Measurements from ENCODE around the gene LTBP1. TPM values are rescaled to one million over a fixed set of nuclear protein-coding genes. Genes with fewer than 3 reads are reported as not detected.

Gene LTBP1
- total and polyA plus RNA-seq, 11 donors: 23.5 to 150 (median 102) TPM

DNA sequence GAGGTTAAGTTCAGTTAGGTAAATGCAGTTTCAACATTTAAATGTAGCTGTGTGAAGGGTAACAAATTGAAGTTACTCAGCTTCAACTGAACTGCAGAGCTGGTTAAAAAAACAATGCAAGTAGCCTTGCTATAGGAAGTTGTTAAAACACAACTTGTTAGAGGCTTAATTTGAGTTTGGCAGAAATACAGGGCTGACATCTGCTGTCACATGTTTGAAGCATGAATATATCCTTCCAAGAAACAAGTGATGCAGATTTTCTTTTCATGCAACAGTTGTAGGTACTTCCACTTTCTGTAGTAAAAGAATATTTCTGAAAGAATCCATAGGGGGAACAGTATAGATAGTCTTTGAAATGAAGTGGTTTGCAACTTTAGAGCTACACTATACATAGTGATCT lies 321.0 kb downstream of the LTBP1 start:
- Histone ChIP-seq H3K27ac (peak overlapping the region in 1 of 12 donors; percentile 48), H3K4me1 (peaks cover 0 to 24% (median 9%) of the 10 kb centered on the region in 12 donors), H3K36me3 (peaks cover 0 to 54% (median 18%) of the 10 kb centered on the region in 9 donors), H3K9me3 (peaks cover 0 to 10% (median 0%) of the 10 kb centered on the region in 12 donors), H3K4me3 (no peak overlapping the region), H3K27me3 (no peaks in the 10 kb centered on the region)
- no peak for DNase-seq
- no peak for ATAC-seq
- intact Hi-C loops (cut with DNase I): loop anchor here in 8 of 10 donors (5.0 to 10.0 kb wide), 6 partner anchors 123 to 495 kb away; partner anchors contain the start of gene LTBP1 (in 1 of the 8)
- TF ChIP-seq POLR2A (IDR thresholded peaks at IDR 0.05): no peak
- TF ChIP-seq, protein P1, sequence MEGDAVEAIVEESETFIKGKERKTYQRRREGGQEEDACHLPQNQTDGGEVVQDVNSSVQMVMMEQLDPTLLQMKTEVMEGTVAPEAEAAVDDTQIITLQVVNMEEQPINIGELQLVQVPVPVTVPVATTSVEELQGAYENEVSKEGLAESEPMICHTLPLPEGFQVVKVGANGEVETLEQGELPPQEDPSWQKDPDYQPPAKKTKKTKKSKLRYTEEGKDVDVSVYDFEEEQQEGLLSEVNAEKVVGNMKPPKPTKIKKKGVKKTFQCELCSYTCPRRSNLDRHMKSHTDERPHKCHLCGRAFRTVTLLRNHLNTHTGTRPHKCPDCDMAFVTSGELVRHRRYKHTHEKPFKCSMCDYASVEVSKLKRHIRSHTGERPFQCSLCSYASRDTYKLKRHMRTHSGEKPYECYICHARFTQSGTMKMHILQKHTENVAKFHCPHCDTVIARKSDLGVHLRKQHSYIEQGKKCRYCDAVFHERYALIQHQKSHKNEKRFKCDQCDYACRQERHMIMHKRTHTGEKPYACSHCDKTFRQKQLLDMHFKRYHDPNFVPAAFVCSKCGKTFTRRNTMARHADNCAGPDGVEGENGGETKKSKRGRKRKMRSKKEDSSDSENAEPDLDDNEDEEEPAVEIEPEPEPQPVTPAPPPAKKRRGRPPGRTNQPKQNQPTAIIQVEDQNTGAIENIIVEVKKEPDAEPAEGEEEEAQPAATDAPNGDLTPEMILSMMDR (IDR thresholded peaks at IDR 0.05): no peak

DNA sequence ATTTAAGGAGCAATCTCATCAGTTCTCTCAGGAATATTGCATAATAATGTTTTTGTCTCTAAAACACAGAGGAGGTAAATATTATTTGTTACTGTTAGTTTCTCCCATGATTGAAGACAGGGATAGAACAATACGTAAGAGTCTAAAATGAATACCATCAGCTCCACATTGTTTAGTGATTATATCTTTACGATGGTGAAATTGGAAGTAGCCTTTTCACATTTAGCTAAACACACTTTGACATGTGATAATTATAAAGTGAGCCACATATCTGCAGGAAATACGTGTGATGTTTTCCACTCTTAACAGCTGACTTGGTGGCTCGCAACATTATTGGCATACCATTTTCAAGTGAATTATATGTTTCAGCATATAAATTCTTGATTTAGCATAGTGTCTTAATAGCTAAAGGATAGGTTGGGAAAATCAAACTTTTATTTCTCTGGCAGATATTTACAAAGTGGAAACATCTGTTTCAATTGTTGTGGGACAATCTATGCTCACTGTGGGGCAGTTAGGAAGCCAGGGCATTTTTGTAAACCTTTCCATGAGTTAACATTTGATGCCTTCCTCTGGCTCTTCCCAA lies 321.6 kb downstream of the LTBP1 start:
- DNase-seq (no peak), ATAC-seq (no peak)
- Histone ChIP-seq H3K36me3 (peaks cover 0 to 48% (median 18%) of the 10 kb centered on the region in 9 donors), H3K4me3 (no peak overlapping the region), H3K27me3 (no peaks in the 10 kb centered on the region), H3K27ac (peak overlapping the region in 1 of 12 donors; percentile 48), H3K9me3 (peaks cover 0 to 10% (median 0%) of the 10 kb centered on the region in 12 donors), H3K4me1 (peaks cover 0 to 24% (median 9%) of the 10 kb centered on the region in 12 donors)
- intact Hi-C loops (cut with DNase I): loop anchor here in 8 of 10 donors (5.0 to 10.0 kb wide), 6 partner anchors 124 to 496 kb away; partner anchors contain the start of gene LTBP1 (in 1 of the 8)
- 38 to 50% (median 46%) methylated on average over 4 of the region's 4 CpGs for WGBS, 4 donors
- no peak for TF ChIP-seq POLR2A (IDR thresholded peaks at IDR 0.05)
- TF ChIP-seq, protein P1 (IDR thresholded peaks at IDR 0.05): no peak

DNA sequence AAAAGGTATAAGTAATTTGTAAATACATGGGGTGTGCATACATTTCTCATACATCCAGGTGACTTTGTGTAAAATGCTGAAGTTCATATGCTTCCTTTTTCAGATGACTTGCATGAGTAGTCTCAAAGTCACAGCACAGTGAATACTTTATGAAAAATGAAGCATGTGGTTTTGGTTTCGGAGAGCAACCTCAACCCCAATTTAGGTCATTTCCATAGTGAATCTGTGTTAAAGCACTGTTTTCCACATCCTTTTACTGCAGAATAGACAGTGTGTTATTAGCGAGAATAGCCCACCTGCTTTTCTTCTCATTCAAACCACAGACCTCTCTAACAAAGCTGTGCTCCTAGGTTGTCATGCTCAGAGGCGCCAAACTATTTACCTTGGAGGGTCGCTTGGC lies 325.2 kb downstream of the LTBP1 start:
- H3K9me3 ChIP-seq: peaks cover 0 to under 1% (median 0%) of the 10 kb centered on the region in 12 donors
- WGBS, 4 donors: 91 to 98% (median 94%) methylated on average over 4 of the region's 4 CpGs
- H3K4me1 ChIP-seq: peaks cover 0 to 20% (median 7%) of the 10 kb centered on the region in 12 donors
- H3K36me3 ChIP-seq: peaks cover 0 to 52% (median 22%) of the 10 kb centered on the region in 9 donors
- DNase-seq (no peak), ATAC-seq (no peak)
- TF ChIP-seq, protein P1 (IDR thresholded peaks at IDR 0.05): no peak
- TF ChIP-seq POLR2A (IDR thresholded peaks at IDR 0.05): no peak
- intact Hi-C loops (cut with DNase I): loop anchor here in 7 of 10 donors (5.0 to 10.0 kb wide), 5 partner anchors 103 to 497 kb away; no protein-coding TSS in a partner anchor
- no peak overlapping the region for H3K4me3 ChIP-seq
- no peaks in the 10 kb centered on the region for H3K27me3 ChIP-seq
- no peak overlapping the region for H3K27ac ChIP-seq

DNA sequence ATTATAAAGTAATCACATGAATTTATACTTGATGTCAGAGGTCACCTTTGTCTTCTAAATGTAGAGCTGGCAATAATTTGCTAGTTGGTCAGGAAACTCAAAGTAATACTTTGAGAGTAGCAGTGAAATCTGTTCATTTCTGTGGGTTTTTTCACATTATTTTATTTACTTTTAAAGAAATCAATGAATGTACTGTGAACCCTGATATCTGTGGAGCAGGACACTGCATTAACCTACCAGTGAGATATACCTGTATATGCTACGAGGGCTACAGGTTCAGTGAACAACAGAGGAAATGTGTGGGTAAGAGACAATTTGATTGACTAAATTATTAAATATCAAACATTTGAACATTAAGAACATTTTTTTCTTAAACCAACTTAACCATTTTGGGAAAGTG lies 326.7 kb downstream of the LTBP1 start:
- ATAC-seq (no peak), DNase-seq (no peak)
- Histone ChIP-seq H3K27me3 (no peaks in the 10 kb centered on the region), H3K4me1 (peaks cover 0 to 13% (median under 1%) of the 10 kb centered on the region in 12 donors), H3K27ac (no peak overlapping the region), H3K4me3 (no peak overlapping the region), H3K9me3 (no peaks in the 10 kb centered on the region), H3K36me3 (peaks cover 0 to 60% (median 21%) of the 10 kb centered on the region in 9 donors)
- intact Hi-C loops (cut with DNase I): loop anchor here in 7 of 10 donors (5.0 to 10.0 kb wide), 5 partner anchors 101 to 499 kb away; no protein-coding TSS in a partner anchor
- TF ChIP-seq, protein P1 (IDR thresholded peaks at IDR 0.05): no peak
- no peak for TF ChIP-seq POLR2A (IDR thresholded peaks at IDR 0.05)
- WGBS, 4 donors: 92 to 100% (median 95%) methylated on average over 1 of the region's 1 CpG
